HCT116 (cell line): ENCODE data around the gene KRTAP10-9. TPM values are rescaled to one million over a fixed set of nuclear protein-coding genes. Genes with fewer than 3 reads are reported as not detected.

Experiments
- ATAC-seq: fragments of 200-7000 bp; cut with Tn5 transposase; 2 replicates; pipeline ENCODE4 v1.9.1; 2020; ENCODE audit warnings: mild to moderate bottlenecking, moderate library complexity
- BruUV-seq: library from RNA; stranded (reverse); fragments of 400-500 nt; replicated peaks from 2 replicates; lab custom pipeline; 2021; lab: Mats Ljungman, UMichigan
- CTCF ChIA-PET: fragments of 300-600 bp; sonication (Branson Sonifier 250); formaldehyde crosslinking; loops from one replicate; lab custom pipeline; 2021; ENCODE audit warnings: antibody characterized with exemption; lab: Charles Lee
- POLR2A ChIA-PET: fragments of 300-600, 350-600 bp; sonication (Branson Sonifier 250); formaldehyde crosslinking; loops from one replicate; lab custom pipeline; 2021; ENCODE audit warnings: antibody characterized with exemption; lab: Charles Lee
- RAD21 ChIA-PET, 2 experiments: fragments of 300-600 bp; sonication (Branson Sonifier 250); formaldehyde crosslinking; loops; one replicate each; lab custom pipeline; 2023; ENCODE audit warnings: low total read pairs in 2 of 2; ENCODE audit not compliant: uncharacterized antibody in 2 of 2, unreplicated experiment in 2 of 2, low non-redundant PET in 1 of 2; lab: Charles Lee
- DNase-seq: peaks from one replicate; pipeline ENCODE4 v3.0.0-alpha.2; 2010; ENCODE audit warnings: low read depth, low spot score
- H2AFZ ChIP-seq: fragments of 200-600 bp; shearing (Covaris generic), sonication (generic); 2 replicates; pipeline ENCODE4 v1.6.1; 2017; ENCODE audit warnings: low read depth, mixed run types, mixed read lengths, antibody characterized with exemption, low read length; ENCODE audit not compliant: poor library complexity, severe bottlenecking
- H3K27ac ChIP-seq: 2 replicates; pipeline ENCODE4 v1.5.1; 2012; ENCODE audit warnings: low read depth, low read length
- H3K27me3 ChIP-seq: fragments of 200-600 bp; sonication (generic); 2 replicates; pipeline ENCODE4 v1.6.1; 2016; ENCODE audit warnings: mixed run types, low read length, mixed read lengths; ENCODE audit not compliant: insufficient read depth
- H3K36me3 ChIP-seq, 2 experiments: fragments of 200-500 bp in 1 of 2; fragments of 200-600 bp in 1 of 2; sonication (Bioruptor generic) in 1 of 2; sonication (generic) in 1 of 2; 2 replicates each; pipeline versions ENCODE4 v1.5.1 to v1.6.1; 2014 to 2016; ENCODE audit warnings: low read length in 2 of 2, inconsistent platforms in 1 of 2, mixed read lengths in 1 of 2, mixed run types in 1 of 2; ENCODE audit not compliant: insufficient read depth in 2 of 2, control insufficient read depth in 1 of 2
- H3K4me1 ChIP-seq, 2 experiments: fragments of 200-600 bp in 1 of 2; sonication (generic) in 1 of 2; 2 replicates each; pipeline versions ENCODE4 v1.5.1 to v1.6.1; 2012 to 2017; ENCODE audit warnings: low read length in 2 of 2, inconsistent platforms in 1 of 2, mild to moderate bottlenecking in 1 of 2, mixed read lengths in 1 of 2, mixed run types in 1 of 2, moderate library complexity in 1 of 2; ENCODE audit not compliant: insufficient read depth in 2 of 2, control insufficient read depth in 1 of 2
- H3K4me2 ChIP-seq: fragments of 200-600 bp; sonication (generic); 2 replicates; pipeline ENCODE4 v1.6.1; 2017; ENCODE audit warnings: mixed run types, low read length, mixed read lengths
- H3K4me3 ChIP-seq, 2 experiments: fragments of 200-600 bp in 1 of 2; sonication (generic) in 1 of 2; replicated peaks in 1 of 2; 2 replicates each; pipeline ENCODE4 v1.5.1; 2011 to 2016; ENCODE audit warnings: low read length in 2 of 2, control low read depth in 1 of 2, low read depth in 1 of 2, mild to moderate bottlenecking in 1 of 2, mixed read lengths in 1 of 2, mixed run types in 1 of 2
- H3K79me2 ChIP-seq: fragments of 200-600 bp; sonication (generic); 2 replicates; pipeline ENCODE4 v1.6.1; 2017; ENCODE audit warnings: mild to moderate bottlenecking, mixed run types, low read length, moderate library complexity, mixed read lengths; ENCODE audit not compliant: insufficient read depth
- H3K9ac ChIP-seq: fragments of 200-600 bp; sonication (generic); 2 replicates; pipeline ENCODE4 v1.6.1; 2016; ENCODE audit warnings: low read length, mixed read lengths
- H3K9me2 ChIP-seq: fragments of 200-600 bp; sonication (generic), shearing (Covaris generic); 2 replicates; pipeline ENCODE4 v1.6.1; 2017; ENCODE audit warnings: mixed run types, mild to moderate bottlenecking, moderate library complexity; ENCODE audit not compliant: insufficient read depth
- H3K9me3 ChIP-seq, 2 experiments: fragments of 200-500 bp in 1 of 2; fragments of 200-600 bp in 1 of 2; sonication (Bioruptor generic) in 1 of 2; sonication (generic) in 1 of 2; 2 replicates each; pipeline ENCODE4 v1.6.1; 2014 to 2017; ENCODE audit warnings: low read length in 2 of 2, mixed read lengths in 2 of 2, inconsistent platforms in 1 of 2, low read depth in 1 of 2, mild to moderate bottlenecking in 1 of 2, mixed run types in 1 of 2, moderate library complexity in 1 of 2; ENCODE audit not compliant: control insufficient read depth in 1 of 2, insufficient read depth in 1 of 2
- H4K20me1 ChIP-seq: fragments of 200-600 bp; sonication (generic), shearing (Covaris generic); 2 replicates; pipeline ENCODE4 v1.6.1; 2017; ENCODE audit warnings: mixed run types, mild to moderate bottlenecking, moderate library complexity; ENCODE audit not compliant: insufficient read depth
- CBX3 ChIP-seq: IDR thresholded peaks from 2 replicates; pipeline ENCODE4 v1.6.1; 2012; ENCODE audit warnings: low read depth
- CEBPB ChIP-seq: IDR thresholded peaks from 2 replicates; pipeline ENCODE4 v1.6.1; 2012; ENCODE audit warnings: low read depth
- REST ChIP-seq: IDR thresholded peaks from 2 replicates; pipeline ENCODE4 v1.6.1; 2012; ENCODE audit warnings: low read depth
- intact Hi-C: fragments of 100-400 bp; cut with micrococcal nuclease; formaldehyde crosslinking; loops from 2 replicates; pipeline ENCODE4 v1.10.0; 2022
- total RNA-seq: library from RNA; stranded (reverse); gene quantifications from one replicate; pipeline ENCODE4 v1.2.1, GENCODE V29; 2021; ENCODE audit not compliant: unreplicated experiment

KRTAP10-9 gene
- total RNA-seq, 1 experiment from 2014 or later, result not detected

GRCh38 chr21:44619886-44620285 lies 7.0 kb upstream of the KRTAP10-9 start:
- no peak for DNase-seq
- Histone ChIP-seq H3K4me1 (no peaks in the 10 kb centered on the region), H3K36me3 (no peaks in the 10 kb centered on the region), H3K27me3 (no peaks in the 10 kb centered on the region), H3K79me2 (no peaks in the 10 kb centered on the region), H3K4me3 (no peak overlapping the region), H4K20me1 (no peaks in the 10 kb centered on the region), H2AFZ (no peak overlapping the region), H3K27ac (no peak overlapping the region), H3K9me2 (no peaks in the 10 kb centered on the region), H3K9me3 (peaks cover 13 to 33% of the 10 kb centered on the region in 2 experiments), H3K4me2 (no peak overlapping the region), H3K9ac (no peak overlapping the region)
- ChIA-PET POLR2A (no interaction called here), CTCF (no interaction called here), RAD21 (no interaction called here)
- BruUV-seq, result no TSS peak
- no peak for ATAC-seq
- TF ChIP-seq CEBPB, result no peak
- TF ChIP-seq CBX3, result peak; percentile 28; the same call in 1 of the 2 replicates
- intact Hi-C loops, result no loop called here

GRCh38 chr21:44623575-44623974 lies 3.3 kb upstream of the KRTAP10-9 start:
- no peaks in the 10 kb centered on the region for H4K20me1 ChIP-seq
- intact Hi-C loops, result no loop called here
- DNase-seq, result peak; percentile 1
- CTCF ChIA-PET, result no interaction called here
- H3K79me2 ChIP-seq, result no peaks in the 10 kb centered on the region
- BruUV-seq, result no TSS peak
- peaks cover 13 to 36% of the 10 kb centered on the region in 2 experiments for H3K9me3 ChIP-seq
- no peak overlapping the region for H3K4me3 ChIP-seq
- H3K9me2 ChIP-seq, result no peaks in the 10 kb centered on the region
- TF ChIP-seq REST (no peak), CBX3 (0 out of 2 replicates have a peak, but pooled peaks have one; percentile 17)
- TF ChIP-seq, all 23 proteins: peak for 1
- Histone ChIP-seq H3K4me2 (no peak overlapping the region), H3K4me1 (no peaks in the 10 kb centered on the region), H3K36me3 (no peaks in the 10 kb centered on the region), H2AFZ (no peak overlapping the region), H3K27ac (no peak overlapping the region), H3K27me3 (no peaks in the 10 kb centered on the region), H3K9ac (no peak overlapping the region)
- ChIA-PET POLR2A (no interaction called here), RAD21 (no interaction called here)
- no peak for ATAC-seq
